Heart right ventricle (tissue), 16 donors: ENCODE results near the gene NT5C1A. TPM values are rescaled to one million over a fixed set of nuclear protein-coding genes. Genes with fewer than 3 reads are reported as not detected.

Experiments used
- ATAC-seq, 8 donors: fragments of 200-7000 bp; cut with Tn5 transposase; one replicate each; pipeline ENCODE4 v1.9.1; 2020; ENCODE audit warnings: mild to moderate bottlenecking in 8 of 8, moderate library complexity in 8 of 8, moderate number of reproducible peaks in 1 of 8
- DNase-seq, 2 donors: peaks; one replicate each; pipeline ENCODE4 v3.0.0-alpha.2; 2020
- H3K27ac ChIP-seq, 10 donors: fragments of 200-600 bp; sonication (generic) in 2 of 10; one replicate each; pipeline versions ENCODE4 v1.5.0 to v1.8.0; 2020 to 2022; ENCODE audit warnings: mild to moderate bottlenecking in 3 of 10
- H3K27me3 ChIP-seq, 7 donors: fragments of 200-600 bp; one replicate each; pipeline ENCODE4 v1.8.0; 2021 to 2022; ENCODE audit warnings: mild to moderate bottlenecking in 2 of 7
- H3K36me3 ChIP-seq, 9 donors: fragments of 200-600 bp; sonication (generic) in 1 of 9; one replicate each; pipeline versions ENCODE4 v1.5.0 to v1.8.0; 2020 to 2022; ENCODE audit warnings: mild to moderate bottlenecking in 2 of 9
- H3K4me1 ChIP-seq, 9 donors: fragments of 200-600 bp; sonication (generic) in 1 of 9; one replicate each; pipeline versions ENCODE4 v1.5.0 to v1.8.0; 2020 to 2022; ENCODE audit warnings: mild to moderate bottlenecking in 4 of 9
- H3K4me3 ChIP-seq, 10 donors: fragments of 200-600 bp; sonication (generic) in 2 of 10; one replicate each; pipeline versions ENCODE4 v1.5.0 to v1.8.0; 2020 to 2022; ENCODE audit warnings: mild to moderate bottlenecking in 7 of 10, moderate library complexity in 2 of 10
- H3K9me3 ChIP-seq, 11 donors: fragments of 200-600 bp in 10 of 11; sonication (generic) in 2 of 11; one replicate each; pipeline versions ENCODE4 v1.5.0 to v1.8.0; 2013 to 2022; ENCODE audit warnings: mild to moderate bottlenecking in 2 of 11, control low read depth in 1 of 11, moderate library complexity in 1 of 11
- WGBS, 2 donors: extraction: QIAGEN DNeasy Blood & Tissue Kit; methylation state at CpG; one replicate each; pipeline ENCODE4 v1.1.7; 2013; ENCODE audit warnings: inconsistent platforms in 1 of 2; 5-methylcytosine and 5-hydroxymethylcytosine counted together
- intact Hi-C, 10 donors: fragments of 100-400 bp; cut with DNase I; formaldehyde crosslinking; loops; one replicate each; pipeline versions ENCODE4 v1.11.1 to v1.14.2; 2022
- polyA plus RNA-seq, 2 donors: library from polyadenylated mRNA; stranded (reverse); fragments of 200-250 nt; gene quantifications; one replicate each; pipeline ENCODE4 v1.2.3, GENCODE V29; 2013
- total RNA-seq, 10 donors: library from RNA; stranded (reverse); fragmentation: NEBNext Ultra II Directional in 3 of 10; extraction: Animal tissue kit (Norgen Biotek cat#: 25700) in 3 of 10; gene quantifications; one replicate each; pipeline versions ENCODE4 v1.2.1 to v1.2.4, GENCODE V29; 2021 to 2023
- TF ChIP-seq, protein P1 (sequence below), 9 donors: fragments of 200-600 bp; sonication (generic) in 2 of 9; IDR thresholded peaks; one replicate each; pipeline versions ENCODE4 v1.5.0 to v1.8.0; 2021 to 2022; ENCODE audit warnings: antibody characterized with exemption in 9 of 9, mild to moderate bottlenecking in 5 of 9, moderate library complexity in 1 of 9
- donor health status: Arrhythmogenic right ventricular cardiomyopathy.
- donor health status: ischemic (EF 13 %, LVEDD 7.1; RV severe dilation, severe dysfunction).
- donor health status: healthy with polysubstance abuse.
- donor health status: DM: no; HTN: yes; CAD: no.
- donor health status: DM: no; HTN: no; CAD: no.
- donor health status: ischemic (EF 25% LVEDD 6.9; RV normal size, moderate dysfunction).
- donor health status: ischemic (EF 25% LVEDD 5.7; RV mildly dilated, moderate dysfunction).
- donor health status: healthy.
- donor health status: DM: yes; HTN: yes; CAD: no.
- donor health status: Ischemic cardiomyopathy.
- donor health status: ischemic (EF 35%, LVEDD 5.7; RV mildly dilated, moderate dysfunction).
- donor health status: nonischemic (EF 11% LVEDD 7.7; RV severe dilation, severe dysfunction).
- donor health status: DM: yes; HTN: yes; CAD: no.
- donor health status: PGD.
- donor health status: ischemic (EF 29% LVEDD 5.4; RV normal size, mild dysfunction).
- donor health status: nonischemic (EF 23%, LVEDD 6.1; RV moderate dilation, normal function).

Gene NT5C1A
- total and polyA plus RNA-seq, 12 donors, result 0.68 to 59.2 (median 25.0) TPM

DNA sequence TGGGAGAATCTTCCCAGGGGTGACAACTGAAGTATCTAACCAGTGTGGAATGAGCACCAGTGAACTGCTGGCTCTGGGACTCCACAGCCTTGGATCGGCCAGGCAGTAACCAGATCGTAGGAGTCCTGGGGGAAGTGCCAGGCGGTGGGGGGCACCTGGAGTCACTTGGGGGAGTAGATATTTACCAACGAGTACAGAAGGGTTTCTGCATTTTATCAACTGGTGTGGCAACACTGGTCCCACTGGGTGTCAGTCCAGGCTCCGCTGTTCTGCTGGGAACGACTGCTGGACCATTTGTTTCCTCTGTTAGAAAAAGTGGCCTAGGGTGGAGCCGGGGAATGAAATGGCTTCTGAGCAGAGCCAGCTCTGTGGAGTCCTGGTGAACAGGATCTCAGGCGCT lies 46.9 kb downstream of the NT5C1A start:
- DNase-seq (peak in 1 of 2 donors; percentile 39), ATAC-seq (peak in 2 of 8 donors; percentile 1 to 2)
- TF ChIP-seq, protein P1, sequence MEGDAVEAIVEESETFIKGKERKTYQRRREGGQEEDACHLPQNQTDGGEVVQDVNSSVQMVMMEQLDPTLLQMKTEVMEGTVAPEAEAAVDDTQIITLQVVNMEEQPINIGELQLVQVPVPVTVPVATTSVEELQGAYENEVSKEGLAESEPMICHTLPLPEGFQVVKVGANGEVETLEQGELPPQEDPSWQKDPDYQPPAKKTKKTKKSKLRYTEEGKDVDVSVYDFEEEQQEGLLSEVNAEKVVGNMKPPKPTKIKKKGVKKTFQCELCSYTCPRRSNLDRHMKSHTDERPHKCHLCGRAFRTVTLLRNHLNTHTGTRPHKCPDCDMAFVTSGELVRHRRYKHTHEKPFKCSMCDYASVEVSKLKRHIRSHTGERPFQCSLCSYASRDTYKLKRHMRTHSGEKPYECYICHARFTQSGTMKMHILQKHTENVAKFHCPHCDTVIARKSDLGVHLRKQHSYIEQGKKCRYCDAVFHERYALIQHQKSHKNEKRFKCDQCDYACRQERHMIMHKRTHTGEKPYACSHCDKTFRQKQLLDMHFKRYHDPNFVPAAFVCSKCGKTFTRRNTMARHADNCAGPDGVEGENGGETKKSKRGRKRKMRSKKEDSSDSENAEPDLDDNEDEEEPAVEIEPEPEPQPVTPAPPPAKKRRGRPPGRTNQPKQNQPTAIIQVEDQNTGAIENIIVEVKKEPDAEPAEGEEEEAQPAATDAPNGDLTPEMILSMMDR (IDR thresholded peaks at IDR 0.05), result no peak
- Histone ChIP-seq H3K4me1 (peaks cover 17 to 73% (median 46%) of the 10 kb centered on the region in 9 donors), H3K27me3 (no peaks in the 10 kb centered on the region), H3K36me3 (peaks cover 0 to 40% (median 0%) of the 10 kb centered on the region in 9 donors), H3K4me3 (no peak overlapping the region), H3K27ac (peak overlapping the region; percentile 40 to 92 (median 80)), H3K9me3 (peaks cover 0 to 10% (median 0%) of the 10 kb centered on the region in 11 donors)
- intact Hi-C loops, result no loop called here
- 39 to 49% methylated on average over 8 of the region's 8 CpGs for WGBS, 2 donors

DNA sequence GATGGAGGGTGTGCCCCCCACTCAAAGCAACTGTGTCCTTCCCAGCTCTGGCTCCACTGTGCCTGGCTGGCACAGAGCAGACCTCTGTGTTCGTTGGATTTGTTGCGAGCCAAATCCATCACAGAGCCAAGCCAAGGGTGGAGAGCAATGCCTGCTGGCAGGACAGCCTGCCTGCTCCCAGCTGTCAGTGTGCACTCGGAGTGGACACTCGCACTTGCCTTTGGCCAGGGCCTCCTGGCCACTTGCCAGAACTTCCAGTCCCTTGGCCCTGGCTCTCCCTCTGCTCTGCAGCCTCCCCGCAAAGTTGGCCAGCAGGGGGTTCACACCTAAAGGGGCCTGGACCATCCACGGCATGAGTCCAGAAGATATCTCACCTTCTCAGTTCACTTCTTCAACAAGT lies 48.9 kb downstream of the NT5C1A start:
- ATAC-seq, result peak; percentile 13 to 72 (median 46)
- intact Hi-C loops, result no loop called here
- TF ChIP-seq, protein P1 (IDR thresholded peaks at IDR 0.05), result peak in 2 of 9 donors; percentile 6 to 31
- 28 to 34% methylated on average over 6 of the region's 6 CpGs for whole genome bisulfite sequencing, 2 donors
- Histone ChIP-seq H3K9me3 (peaks cover 0 to 11% (median 0%) of the 10 kb centered on the region in 11 donors), H3K27me3 (no peaks in the 10 kb centered on the region), H3K4me1 (peaks cover 17 to 65% (median 46%) of the 10 kb centered on the region in 9 donors), H3K36me3 (peaks cover 0 to 20% (median 0%) of the 10 kb centered on the region in 9 donors), H3K27ac (peak overlapping the region in 8 of 10 donors; percentile 15 to 88 (median 26)), H3K4me3 (no peak overlapping the region)
- DNase-seq, result peak; percentile 62 to 84

DNA sequence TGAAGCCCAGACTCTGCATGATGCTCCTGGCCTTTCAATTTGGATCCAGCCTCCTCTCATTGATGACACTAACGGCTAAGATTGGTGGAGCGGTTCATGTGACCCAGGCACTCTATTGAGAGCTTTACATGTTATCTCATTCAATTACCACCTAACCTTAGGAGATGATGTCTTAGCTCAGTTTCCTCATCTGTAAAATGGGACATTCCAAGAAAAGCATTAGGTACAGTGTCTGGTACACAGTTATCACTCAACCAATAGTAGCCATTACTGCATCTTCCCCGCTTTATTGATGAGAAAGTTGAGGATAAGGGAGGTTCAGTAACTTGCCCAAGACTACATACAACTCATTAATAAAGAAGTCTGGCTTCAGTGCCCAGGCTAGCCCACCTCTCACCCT lies 49.5 kb downstream of the NT5C1A start:
- intact Hi-C loops, result no loop called here
- H3K36me3 ChIP-seq, result peaks cover 0 to 14% (median 0%) of the 10 kb centered on the region in 9 donors
- DNase-seq (no peak), ATAC-seq (no peak)
- H3K27me3 ChIP-seq, result no peaks in the 10 kb centered on the region
- TF ChIP-seq, protein P1 (IDR thresholded peaks at IDR 0.05), result no peak
- H3K9me3 ChIP-seq, result peaks cover 0 to 11% (median 0%) of the 10 kb centered on the region in 11 donors
- 97 to 98% methylated on average over 3 of the region's 3 CpGs for WGBS, 2 donors
- H3K4me1 ChIP-seq, result peaks cover 17 to 63% (median 46%) of the 10 kb centered on the region in 9 donors
- no peak overlapping the region for H3K4me3 ChIP-seq
- peak overlapping the region in 4 of 10 donors; percentile 18 to 88 (median 55) for H3K27ac ChIP-seq

DNA sequence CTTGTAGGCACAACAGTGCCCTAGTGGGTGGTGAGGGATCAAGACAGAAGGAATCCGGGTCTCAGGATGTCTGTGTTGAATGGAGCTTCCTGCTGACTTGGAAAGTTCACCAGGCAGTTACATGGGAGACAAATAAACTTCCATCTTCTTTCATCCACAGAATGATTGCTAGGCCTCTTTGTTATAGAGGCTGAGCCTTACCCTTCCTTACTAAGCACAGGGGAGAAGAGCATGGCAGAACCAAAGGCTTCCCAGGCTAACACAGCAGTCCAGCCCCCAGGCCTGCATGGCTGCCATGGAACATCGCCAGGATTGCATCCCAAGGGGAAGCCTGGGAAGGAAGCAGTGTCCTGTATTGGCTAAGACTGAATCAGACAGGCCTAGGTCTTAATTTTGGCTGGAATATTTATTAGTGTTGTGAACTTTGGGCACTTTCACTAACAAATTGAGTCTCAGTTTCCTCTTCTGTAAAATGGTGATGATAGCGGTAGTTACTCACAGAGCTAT lies 51.2 kb downstream of the NT5C1A start:
- TF ChIP-seq, protein P1 (IDR thresholded peaks at IDR 0.05), result no peak
- Histone ChIP-seq H3K36me3 (peaks cover 0 to 3% (median 0%) of the 10 kb centered on the region in 9 donors), H3K27ac (no peak overlapping the region), H3K4me3 (no peak overlapping the region), H3K27me3 (no peaks in the 10 kb centered on the region), H3K9me3 (peaks cover 0 to 11% (median 0%) of the 10 kb centered on the region in 11 donors), H3K4me1 (peaks cover 5 to 46% (median 30%) of the 10 kb centered on the region in 9 donors)
- intact Hi-C loops, result no loop called here
- no peak for ATAC-seq
- DNase-seq, result peak in 1 of 2 donors; percentile 70
- 73 to 75% methylated on average over 3 of the region's 3 CpGs for WGBS, 2 donors
